ENCODE measurements around the gene RFNG. TPM values are rescaled to one million over a fixed set of nuclear protein-coding genes. Genes with fewer than 3 reads are reported as not detected.
A peak's percentile ranks its signal among the peaks of the same experiment; 100 is the strongest.

Gene RFNG
- total RNA-seq, 1 donor, result 46.3 TPM

DNA sequence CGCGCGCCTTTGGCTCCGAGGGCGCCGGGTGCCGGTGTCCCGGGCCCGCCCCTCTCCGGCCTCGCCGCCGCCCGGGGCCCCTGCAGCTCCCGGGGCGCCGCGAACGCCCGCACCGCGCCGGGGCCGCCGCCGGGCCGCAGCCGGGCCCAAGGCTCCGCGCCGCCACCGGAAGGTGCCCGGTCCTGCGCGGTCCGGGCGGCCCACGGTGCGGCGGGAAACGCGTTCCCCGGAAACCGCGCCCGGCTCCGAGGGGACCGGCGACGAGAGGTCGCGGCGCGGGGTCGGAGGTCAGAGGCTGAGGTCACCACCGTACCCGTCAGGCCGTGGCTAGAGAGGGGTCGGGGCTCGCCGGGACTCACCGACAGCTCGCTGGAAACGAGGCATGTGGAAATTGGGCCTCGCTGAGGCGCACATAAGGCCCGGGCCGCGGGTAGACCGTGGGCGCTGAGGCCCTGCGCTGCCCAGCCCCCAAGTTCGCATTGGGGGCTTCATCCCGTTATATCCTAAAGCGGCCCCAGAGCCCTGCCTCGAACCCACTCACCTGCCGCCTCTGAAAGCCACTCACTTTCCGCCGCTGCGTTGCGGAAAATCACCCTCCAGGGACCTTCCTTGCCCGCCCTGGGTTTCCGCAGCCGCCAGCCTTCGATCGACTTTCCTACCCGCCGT, 14.2 kb upstream of the RFNG start, which contains the start of gene DUS1L:
TSS of gene DUS1L (minus strand) at position 167 of the 666 bp plus-strand sequence. CDS start 745 bp downstream, outside the sequence.
- no peaks in the 10 kb centered on the region for H3K27me3 ChIP-seq (ENCODE audit: insufficient read depth, low read length)
- peak; percentile 99 for DNase-seq (ENCODE audit: insufficient read length, low spot score, missing footprints)
- peaks cover 7% of the 10 kb centered on the region for H4K20me1 ChIP-seq (ENCODE audit: insufficient read depth, low read length)

DNA sequence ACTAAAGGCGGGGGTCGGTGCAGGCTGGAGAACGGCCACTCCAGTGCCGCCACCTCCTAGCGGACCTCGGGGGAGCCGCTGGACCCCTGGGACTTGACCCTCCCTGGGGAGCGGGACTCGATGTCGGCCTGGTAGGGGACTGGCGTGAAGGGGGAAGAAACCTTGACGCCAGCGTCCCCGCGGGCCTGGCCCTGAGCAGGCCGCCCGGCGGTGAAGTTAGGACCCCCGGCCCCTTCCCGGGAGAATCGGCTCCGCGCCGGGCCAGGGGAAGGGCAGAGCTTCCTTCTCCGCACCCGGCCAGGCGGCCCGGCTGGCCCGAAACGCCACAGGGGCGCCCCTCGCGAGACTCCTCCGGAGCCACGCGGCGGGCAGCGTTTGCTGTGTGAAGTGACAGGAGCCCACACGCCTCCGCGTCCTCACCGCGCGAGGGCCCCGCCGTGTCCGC, 13.6 kb upstream of the RFNG start:
- DNase-seq (ENCODE audit: insufficient read length, low spot score, missing footprints), result peak; percentile 98
- H3K4me1 ChIP-seq (ENCODE audit: insufficient read depth, low read length), result peaks cover 17% of the 10 kb centered on the region
- H3K9me3 ChIP-seq (ENCODE audit: low read depth, low read length), result no peaks in the 10 kb centered on the region
- H3K4me3 ChIP-seq (ENCODE audit: insufficient read depth, low read length), result peak overlapping the region; percentile 88
- peaks cover 29% of the 10 kb centered on the region for H3K36me3 ChIP-seq (ENCODE audit: insufficient read depth, low read length)
- no peaks in the 10 kb centered on the region for H3K27me3 ChIP-seq (ENCODE audit: insufficient read depth, low read length)
- H3K4me2 ChIP-seq (ENCODE audit: insufficient read depth, low read length), result peak overlapping the region; percentile 95
- no peak for TF ChIP-seq CTCF (IDR thresholded peaks at IDR 0.05; ENCODE audit: extremely low read depth, low read depth, low read length)
- H3K79me2 ChIP-seq (ENCODE audit: insufficient read depth, low read length), result peaks cover 32% of the 10 kb centered on the region
- H4K20me1 ChIP-seq (ENCODE audit: insufficient read depth, low read length), result peaks cover 7% of the 10 kb centered on the region
- H2AFZ ChIP-seq (ENCODE audit: low read length), result peak overlapping the region; percentile 15
- peak overlapping the region; percentile 63 for H3K27ac ChIP-seq (ENCODE audit: low read depth, low read length)

More for the DNA sequence above, 14.2 kb upstream of the RFNG start, which contains the start of gene DUS1L:
- H3K9me3 ChIP-seq (ENCODE audit: low read depth, low read length), result no peaks in the 10 kb centered on the region
- H3K4me2 ChIP-seq (ENCODE audit: insufficient read depth, low read length), result peak within 1 kb of the TSS; percentile 95
- H3K4me3 ChIP-seq (ENCODE audit: insufficient read depth, low read length), result peak within 1 kb of the TSS; percentile 88
- peaks cover 28% of the 10 kb centered on the region for H3K36me3 ChIP-seq (ENCODE audit: insufficient read depth, low read length)
- H3K79me2 ChIP-seq (ENCODE audit: insufficient read depth, low read length), result peaks cover 32% of the 10 kb centered on the region
- H3K27ac ChIP-seq (ENCODE audit: low read depth, low read length), result peak within 1 kb of the TSS; percentile 71
- TF ChIP-seq CTCF (IDR thresholded peaks at IDR 0.05; ENCODE audit: extremely low read depth, low read depth, low read length), result no peak
- peak within 1 kb of the TSS; percentile 98 for H2AFZ ChIP-seq (ENCODE audit: low read length)
- H3K4me1 ChIP-seq (ENCODE audit: insufficient read depth, low read length), result peaks cover 17% of the 10 kb centered on the region

DNA sequence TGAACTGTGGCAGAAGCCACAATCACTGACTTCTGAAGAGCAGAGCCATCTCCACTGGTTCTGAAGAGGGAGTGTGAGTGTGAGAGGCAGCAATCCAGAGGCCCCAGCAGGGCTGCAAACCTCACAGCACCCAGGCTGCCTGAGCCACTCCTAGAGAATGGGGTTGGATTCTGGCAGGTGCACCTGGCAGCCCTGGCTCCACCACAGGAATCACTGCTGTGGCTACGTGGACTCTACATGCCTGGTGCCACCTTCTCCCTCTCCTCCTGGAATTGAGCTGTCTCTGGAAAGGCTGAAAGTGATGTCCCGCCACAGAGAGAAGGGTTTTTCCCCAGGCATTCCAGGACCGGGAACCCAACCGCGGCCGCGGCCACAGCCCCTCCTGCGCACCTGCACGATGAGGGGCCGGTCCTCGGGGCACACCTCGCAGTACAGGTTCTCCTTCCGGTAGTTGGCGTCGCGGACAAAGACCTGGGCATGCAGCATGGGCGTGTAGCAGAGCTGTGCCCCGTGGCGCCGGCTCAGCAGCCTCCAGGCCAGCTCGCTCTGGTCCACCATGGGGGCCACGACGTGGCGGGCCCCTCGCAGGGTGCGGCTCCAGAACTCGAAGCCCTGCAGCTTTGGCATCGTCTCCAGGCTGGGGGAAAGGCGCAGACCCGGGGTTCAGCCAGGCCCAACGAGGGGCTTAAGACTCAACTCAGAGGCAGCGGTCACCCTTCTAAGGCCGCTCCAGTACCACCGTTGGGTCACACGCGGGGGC, 13.0 kb upstream of the RFNG start:
- peak overlapping the region; percentile 88 for H3K4me3 ChIP-seq (ENCODE audit: insufficient read depth, low read length)
- peak overlapping the region; percentile 63 for H3K27ac ChIP-seq (ENCODE audit: low read depth, low read length)
- H3K4me1 ChIP-seq (ENCODE audit: insufficient read depth, low read length), result peaks cover 17% of the 10 kb centered on the region
- H3K79me2 ChIP-seq (ENCODE audit: insufficient read depth, low read length), result peaks cover 32% of the 10 kb centered on the region
- peaks cover 7% of the 10 kb centered on the region for H4K20me1 ChIP-seq (ENCODE audit: insufficient read depth, low read length)
- H3K27me3 ChIP-seq (ENCODE audit: insufficient read depth, low read length), result no peaks in the 10 kb centered on the region
- DNase-seq (ENCODE audit: insufficient read length, low spot score, missing footprints), result peak; percentile 93
- no peak for TF ChIP-seq CTCF (IDR thresholded peaks at IDR 0.05; ENCODE audit: extremely low read depth, low read depth, low read length)
- no peak overlapping the region for H2AFZ ChIP-seq (ENCODE audit: low read length)
- peaks cover 32% of the 10 kb centered on the region for H3K36me3 ChIP-seq (ENCODE audit: insufficient read depth, low read length)
- H3K9me3 ChIP-seq (ENCODE audit: low read depth, low read length), result no peaks in the 10 kb centered on the region
- H3K4me2 ChIP-seq (ENCODE audit: insufficient read depth, low read length), result peak overlapping the region; percentile 95
